ENCODE data around the gene ITPK1. TPM values are rescaled to one million over a fixed set of nuclear protein-coding genes. Genes with fewer than 3 reads are reported as not detected.

Gene ITPK1
- polyA plus RNA-seq, 1 of the 3 experiments (the other 2 are of a cell fraction): 23.2 TPM

- Histone ChIP-seq H3K4me2 (no peak overlapping the region), H3K9me2 (no peaks in the 10 kb centered on the region), H3K4me3 (ENCODE audit: low read depth in 2 of 2, low read length in 1 of 2) (no peak overlapping the region), H3K9ac (no peak overlapping the region), H3K27ac (ENCODE audit: low read depth in 2 of 2, low read length in 1 of 2) (peak overlapping the region in 1 of 2 experiments; percentile 98; a peak in 2 of 4 replicates), H3K27me3 (ENCODE audit: insufficient read depth) (no peaks in the 10 kb centered on the region), H2AFZ (ENCODE audit: low read depth) (no peak overlapping the region), H4K20me1 (ENCODE audit: insufficient read depth) (peaks cover 8% of the 10 kb centered on the region; the same call in 1 of the 2 replicates), H3K36me3 (replicated peaks in 1 of 2; ENCODE audit: control insufficient read depth in 1 of 2, insufficient read depth in 2 of 2, low read length in 1 of 2) (no peaks in the 10 kb centered on the region), H3K9me3 (no peaks in the 10 kb centered on the region), H3K79me2 (ENCODE audit: insufficient read depth) (no peaks in the 10 kb centered on the region), H3F3A (replicated peaks; ENCODE audit: insufficient read depth) (no peaks in the 10 kb centered on the region), H3K4me1 (ENCODE audit: control insufficient read depth in 1 of 2, insufficient read depth in 2 of 2, low read depth in 1 of 2, low read length in 1 of 2) (peaks cover 4 to 70% of the 10 kb centered on the region in 2 experiments; a peak in 3 of 4 replicates)
- WGBS (ENCODE audit: low lambda C conversion rate): 69% methylated on average over 11 of the region's 11 CpGs
- CTCF ChIA-PET: interaction anchor here (0.6 to 1.6 kb wide), 9 partner anchors 14 to 349 kb away, joined by 3 to 15 read pairs (median 3); no protein-coding TSS in a partner anchor
- DNase-seq: peak; percentile 92
- POLR2A ChIA-PET: interaction anchor here (0.6 to 1.1 kb wide), 5 partner anchors 19 to 168 kb away, joined by 3 to 4 read pairs (median 3); partner anchors contain the start of genes CHGA and ITPK1
- TF ChIP-seq RCOR1 (IDR thresholded peaks at IDR 0.05; ENCODE audit: low read length): peak; percentile 18; the same call in 1 of the 2 replicates
- TF ChIP-seq EP300 (IDR thresholded peaks at IDR 0.05; ENCODE audit: borderline replicate concordance in 1 of 2, low read depth in 1 of 2, low read length in 1 of 2): peak in 1 of 2 experiments; percentile 75; a peak in 2 of 4 replicates
- peak; percentile 12; the same call in 1 of the 2 replicates for TF ChIP-seq RAD21 (IDR thresholded peaks at IDR 0.05; ENCODE audit: low read length)
- peak; percentile 57; the same call in 1 of the 2 replicates for TF ChIP-seq FOXJ3 (CRISPR knock-in tag; IDR thresholded peaks at IDR 0.05)
- no peak for TF ChIP-seq FOXM1 (IDR thresholded peaks at IDR 0.05; ENCODE audit: low read depth)
- peak; percentile 72; the same call in 1 of the 2 replicates for TF ChIP-seq MXI1 (IDR thresholded peaks at IDR 0.05; ENCODE audit: low read depth, low read length)
- no peak for TF ChIP-seq TEAD4 (IDR thresholded peaks at IDR 0.05; ENCODE audit: borderline replicate concordance, insufficient read depth)
These were observed 24.7 kb downstream of the ITPK1 start for GRCh38 chr14:93090826-93091555.

DNA sequence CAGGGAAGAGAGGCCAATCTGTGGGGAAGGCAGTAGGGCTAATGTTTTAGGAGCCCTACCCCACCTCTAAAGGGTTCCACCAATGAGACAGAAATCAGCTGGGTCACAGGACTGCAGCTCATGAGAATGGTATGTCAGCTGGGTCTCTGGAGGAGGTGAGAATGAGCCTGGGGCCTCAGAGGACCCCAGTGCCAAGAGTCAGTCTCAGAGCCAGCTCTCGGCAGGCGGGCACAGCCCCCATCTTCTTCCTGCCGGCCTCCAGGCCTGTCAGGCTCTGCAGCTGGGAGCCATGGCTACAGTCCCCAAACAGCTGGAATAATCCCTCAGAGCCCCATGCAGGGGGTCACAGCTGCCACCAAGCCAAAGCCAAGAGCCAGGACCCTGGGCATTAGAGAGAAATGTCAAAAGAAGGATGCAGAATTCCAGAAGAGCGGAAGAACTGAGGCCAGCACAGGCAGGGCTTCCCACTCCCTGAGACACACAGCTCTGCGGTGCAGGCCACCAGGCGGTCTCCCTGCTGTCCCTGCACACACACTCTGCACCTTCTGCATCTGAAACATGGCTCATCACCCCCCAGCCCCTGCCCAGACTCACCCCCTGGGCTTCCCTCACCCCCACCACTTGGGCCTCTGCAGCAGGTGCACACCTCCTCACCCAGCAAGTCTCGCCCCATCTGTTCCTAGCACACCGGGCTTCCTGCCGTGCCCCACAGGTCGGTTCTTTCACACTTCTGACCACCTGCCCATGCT is 26.0 kb downstream of the ITPK1 start:
- TF ChIP-seq MXI1 (IDR thresholded peaks at IDR 0.05; ENCODE audit: low read depth, low read length): no peak
- no peak for TF ChIP-seq EP300 (IDR thresholded peaks at IDR 0.05; ENCODE audit: borderline replicate concordance in 1 of 2, low read depth in 1 of 2, low read length in 1 of 2)
- TF ChIP-seq EZH2phosphoT487 (IDR thresholded peaks at IDR 0.05; ENCODE audit: borderline replicate concordance, low read depth): no peak
- TF ChIP-seq CHD2 (IDR thresholded peaks at IDR 0.05; ENCODE audit: low read length, partially characterized antibody): no peak
- no peak for TF ChIP-seq TCF12 (IDR thresholded peaks at IDR 0.05)
- TF ChIP-seq FOXJ3 (CRISPR knock-in tag; IDR thresholded peaks at IDR 0.05): no peak
- TF ChIP-seq NFIC (IDR thresholded peaks at IDR 0.05; ENCODE audit: borderline replicate concordance): no peak
- WGBS (ENCODE audit: low lambda C conversion rate): 92% methylated on average over 9 of the region's 10 CpGs
- Histone ChIP-seq H3K4me2 (no peak overlapping the region), H3K27ac (ENCODE audit: low read depth in 2 of 2, low read length in 1 of 2) (peak overlapping the region in 1 of 2 experiments; percentile 98; a peak in 2 of 4 replicates), H3K27me3 (ENCODE audit: insufficient read depth) (no peaks in the 10 kb centered on the region), H3F3A (replicated peaks; ENCODE audit: insufficient read depth) (no peaks in the 10 kb centered on the region), H3K4me3 (ENCODE audit: low read depth in 2 of 2, low read length in 1 of 2) (no peak overlapping the region), H3K9me2 (no peaks in the 10 kb centered on the region), H3K36me3 (replicated peaks in 1 of 2; ENCODE audit: control insufficient read depth in 1 of 2, insufficient read depth in 2 of 2, low read length in 1 of 2) (no peaks in the 10 kb centered on the region), H3K4me1 (ENCODE audit: control insufficient read depth in 1 of 2, insufficient read depth in 2 of 2, low read depth in 1 of 2, low read length in 1 of 2) (peaks cover 4 to 73% of the 10 kb centered on the region in 2 experiments; a peak in 3 of 4 replicates), H3K9me3 (no peaks in the 10 kb centered on the region), H3K9ac (no peak overlapping the region), H4K20me1 (ENCODE audit: insufficient read depth) (peaks cover 8% of the 10 kb centered on the region; the same call in 1 of the 2 replicates), H3K79me2 (ENCODE audit: insufficient read depth) (no peaks in the 10 kb centered on the region), H2AFZ (ENCODE audit: low read depth) (no peak overlapping the region)
- DNase-seq: no peak
- POLR2A ChIA-PET: interaction anchor here (0.6 kb wide), 1 partner anchor 87 kb away, joined by 3 read pairs; no protein-coding TSS in a partner anchor
- CTCF ChIA-PET: interaction anchor here (1.0 to 3.5 kb wide), 5 partner anchors 24 to 138 kb away, joined by 3 to 23 read pairs (median 3); no protein-coding TSS in a partner anchor

Data from SK-N-SH (cell line).